RWPE2 (cell line): Measurements from ENCODE around the gene C20orf173.

Source experiments
- ATAC-seq: fragments of 200-7000 bp; cut with Tn5 transposase; 3 replicates; pipeline ENCODE4 v1.9.1; 2021; ENCODE audit warnings: low read depth
- DNase-seq: peaks from one replicate; pipeline ENCODE4 v3.0.0-alpha.2; 2020; ENCODE audit warnings: low spot score
- H3K27ac ChIP-seq: fragments of 450-650 bp; 2 replicates; pipeline ENCODE4 v1.5.1; 2017; ENCODE audit warnings: mild to moderate bottlenecking; ENCODE audit not compliant: poor library complexity, severe bottlenecking
- H3K27me3 ChIP-seq: fragments of 250-450 bp; sonication (Bioruptor Pico); 2 replicates; pipeline ENCODE4 v1.5.1; 2021; ENCODE audit warnings: mild to moderate bottlenecking, moderate library complexity; ENCODE audit not compliant: insufficient read depth, poor library complexity, severe bottlenecking
- H3K36me3 ChIP-seq: fragments of 250-450 bp; sonication (Bioruptor Pico); 2 replicates; pipeline ENCODE4 v1.5.1; 2020; ENCODE audit warnings: low read depth, mild to moderate bottlenecking, moderate library complexity
- H3K4me1 ChIP-seq: fragments of 250-450 bp; sonication (Bioruptor Pico); 2 replicates; pipeline ENCODE4 v1.5.1; 2021; ENCODE audit warnings: mild to moderate bottlenecking, moderate library complexity; ENCODE audit not compliant: insufficient read depth, poor library complexity, severe bottlenecking
- H3K4me3 ChIP-seq: fragments of 250-450 bp; sonication (Bioruptor Pico); 2 replicates; pipeline ENCODE4 v1.5.1; 2021; ENCODE audit warnings: mild to moderate bottlenecking, moderate library complexity; ENCODE audit not compliant: severe bottlenecking
- H3K9me3 ChIP-seq: fragments of 250-450 bp; sonication (Bioruptor Pico); 2 replicates; pipeline ENCODE4 v1.5.1; 2021; ENCODE audit warnings: mild to moderate bottlenecking, moderate library complexity; ENCODE audit not compliant: severe bottlenecking
- TF ChIP-seq, protein P1 (sequence below): fragments of 450-650 bp; IDR thresholded peaks from one replicate; pipeline ENCODE4 v1.5.1; 2017; ENCODE audit warnings: mild to moderate bottlenecking, moderate library complexity; ENCODE audit not compliant: poor library complexity, severe bottlenecking

The C20orf173 gene

DNA sequence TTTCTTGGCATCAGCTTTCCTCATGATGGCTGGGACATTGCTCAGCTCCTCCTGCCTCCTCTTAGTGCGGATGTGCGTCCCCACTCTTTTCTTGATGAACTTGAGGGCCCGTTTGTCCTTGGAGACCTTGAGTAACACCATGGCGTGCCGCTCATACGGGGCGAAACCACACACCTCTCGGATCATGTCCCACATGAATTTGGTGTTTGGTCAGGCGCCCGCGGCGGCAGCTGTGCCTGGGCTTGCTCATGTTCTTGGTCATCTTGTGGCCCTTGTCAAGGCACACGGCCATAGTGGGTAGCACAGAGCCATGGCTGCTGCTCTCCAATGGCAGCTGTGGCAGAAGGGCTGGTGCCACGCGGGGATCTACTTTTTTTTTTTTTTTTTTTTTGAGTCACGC, 15.0 kb upstream of the C20orf173 start:
- no peaks in the 10 kb centered on the region for H3K27me3 ChIP-seq
- ATAC-seq (no peak), DNase-seq (no peak)
- H3K4me1 ChIP-seq: peaks cover 5% of the 10 kb centered on the region
- TF ChIP-seq, protein P1, sequence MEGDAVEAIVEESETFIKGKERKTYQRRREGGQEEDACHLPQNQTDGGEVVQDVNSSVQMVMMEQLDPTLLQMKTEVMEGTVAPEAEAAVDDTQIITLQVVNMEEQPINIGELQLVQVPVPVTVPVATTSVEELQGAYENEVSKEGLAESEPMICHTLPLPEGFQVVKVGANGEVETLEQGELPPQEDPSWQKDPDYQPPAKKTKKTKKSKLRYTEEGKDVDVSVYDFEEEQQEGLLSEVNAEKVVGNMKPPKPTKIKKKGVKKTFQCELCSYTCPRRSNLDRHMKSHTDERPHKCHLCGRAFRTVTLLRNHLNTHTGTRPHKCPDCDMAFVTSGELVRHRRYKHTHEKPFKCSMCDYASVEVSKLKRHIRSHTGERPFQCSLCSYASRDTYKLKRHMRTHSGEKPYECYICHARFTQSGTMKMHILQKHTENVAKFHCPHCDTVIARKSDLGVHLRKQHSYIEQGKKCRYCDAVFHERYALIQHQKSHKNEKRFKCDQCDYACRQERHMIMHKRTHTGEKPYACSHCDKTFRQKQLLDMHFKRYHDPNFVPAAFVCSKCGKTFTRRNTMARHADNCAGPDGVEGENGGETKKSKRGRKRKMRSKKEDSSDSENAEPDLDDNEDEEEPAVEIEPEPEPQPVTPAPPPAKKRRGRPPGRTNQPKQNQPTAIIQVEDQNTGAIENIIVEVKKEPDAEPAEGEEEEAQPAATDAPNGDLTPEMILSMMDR: no peak
- peaks cover 65% of the 10 kb centered on the region for H3K36me3 ChIP-seq
- no peak overlapping the region for H3K4me3 ChIP-seq
- H3K27ac ChIP-seq: no peak overlapping the region
- no peaks in the 10 kb centered on the region for H3K9me3 ChIP-seq

DNA sequence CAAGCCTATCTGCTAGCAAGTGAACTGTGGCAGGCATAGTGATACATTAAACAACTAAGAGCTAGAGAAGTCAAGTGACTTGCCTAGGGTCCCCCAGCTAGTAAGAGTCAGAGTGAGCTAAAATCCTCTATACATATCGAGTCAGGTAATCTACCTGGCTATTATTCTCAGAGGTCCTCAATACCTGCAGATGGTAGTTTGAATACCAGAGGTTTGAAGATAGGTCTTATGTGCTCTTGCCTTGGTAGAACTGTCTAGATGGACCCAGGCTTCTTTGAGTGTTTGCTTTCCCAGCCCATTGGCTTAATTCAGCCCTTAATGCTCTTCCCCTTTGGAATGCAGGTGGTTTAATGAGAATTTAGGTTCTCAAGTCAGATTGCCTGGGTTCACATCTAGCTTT, 13.5 kb upstream of the C20orf173 start:
- Histone ChIP-seq H3K9me3 (no peaks in the 10 kb centered on the region), H3K27me3 (no peaks in the 10 kb centered on the region), H3K4me3 (no peak overlapping the region), H3K36me3 (peaks cover 50% of the 10 kb centered on the region), H3K4me1 (peaks cover 5% of the 10 kb centered on the region), H3K27ac (peak overlapping the region; percentile 52)
- TF ChIP-seq, protein P1: no peak
- ATAC-seq (no peak), DNase-seq (no peak)

DNA sequence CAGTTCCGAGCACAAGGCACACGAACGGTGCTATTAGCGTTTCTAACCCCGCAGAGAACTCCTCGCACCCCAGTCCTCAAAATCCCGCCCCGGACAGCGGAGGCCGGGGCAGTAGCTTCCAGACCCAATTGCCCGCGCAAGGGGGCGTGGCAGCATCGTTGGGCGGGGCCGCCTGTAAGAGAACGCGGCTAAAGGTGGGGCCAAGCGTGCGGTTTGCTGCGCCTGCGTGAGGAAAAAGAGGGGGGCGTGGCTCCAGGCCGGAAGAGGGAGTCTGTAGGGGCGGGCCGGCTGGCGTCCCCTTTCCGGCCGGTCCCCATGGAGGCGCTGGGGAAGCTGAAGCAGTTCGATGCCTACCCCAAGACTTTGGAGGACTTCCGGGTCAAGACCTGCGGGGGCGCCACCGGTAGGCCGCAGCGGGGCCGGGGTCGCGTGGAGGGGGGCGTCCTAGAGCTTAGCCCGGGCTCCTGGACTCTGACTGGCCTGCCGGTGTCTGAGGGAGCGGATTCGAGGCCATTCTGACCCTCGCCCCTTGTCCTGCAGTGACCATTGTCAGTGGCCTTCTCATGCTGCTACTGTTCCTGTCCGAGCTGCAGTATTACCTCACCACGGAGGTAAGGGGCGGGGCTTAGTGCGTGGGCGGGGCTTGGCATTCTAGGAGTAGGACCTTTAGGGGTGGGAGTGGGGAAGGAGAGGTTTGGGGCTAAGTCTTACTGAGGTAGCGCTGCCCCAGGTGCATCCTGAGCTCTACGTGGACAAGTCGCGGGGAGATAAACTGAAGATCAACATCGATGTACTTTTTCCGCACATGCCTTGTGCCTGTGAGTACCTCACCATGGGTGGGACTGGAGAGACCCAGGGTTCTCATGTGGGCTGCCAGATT, 12.6 kb upstream of the C20orf173 start, which contains the start of gene ERGIC3:
Gene ERGIC3 (plus strand): TSS at position 296 of the 880 bp plus-strand sequence. CDS start 20 bp downstream, at position 316.
- H3K27ac ChIP-seq: peak within 1 kb of the TSS; percentile 52

DNA sequence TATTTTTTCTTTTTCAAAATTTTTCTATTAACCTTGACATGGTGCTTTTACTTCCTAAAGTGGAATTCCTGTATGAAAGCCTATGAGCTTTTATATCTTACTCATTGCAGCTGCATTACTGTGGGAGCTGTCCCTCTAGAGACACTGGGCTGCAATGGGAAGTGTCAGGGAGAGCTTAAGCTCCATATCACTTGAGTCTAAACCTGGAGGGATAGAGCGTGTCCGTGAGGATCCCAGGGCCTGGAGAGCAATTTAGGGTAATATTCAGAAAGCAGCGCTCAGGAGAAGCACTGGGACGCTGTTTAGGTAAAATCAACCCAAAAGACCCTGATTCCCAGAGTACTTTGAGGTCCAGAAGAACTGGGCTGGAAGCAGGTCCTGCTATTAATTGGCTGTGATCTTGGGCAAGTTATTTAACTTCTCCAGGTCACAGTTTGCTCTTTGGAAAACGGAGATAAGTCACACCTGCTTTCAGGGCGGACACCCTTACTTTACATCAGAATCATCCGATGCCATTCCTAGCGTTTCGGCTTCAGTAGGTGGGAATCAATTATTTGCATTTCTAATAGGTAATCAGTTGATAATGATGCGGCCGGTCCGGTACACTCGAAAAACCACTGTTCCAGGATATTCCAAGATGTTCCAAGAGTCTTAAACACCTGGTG, 11.8 kb upstream of the C20orf173 start:
- no peak overlapping the region for H3K27ac ChIP-seq
- H3K4me1 ChIP-seq: peaks cover 5% of the 10 kb centered on the region
- no peak for DNase-seq
- ATAC-seq: no peak
- TF ChIP-seq, protein P1: no peak
- H3K4me3 ChIP-seq: peak overlapping the region; percentile 68
- H3K36me3 ChIP-seq: peaks cover 33% of the 10 kb centered on the region
- no peaks in the 10 kb centered on the region for H3K9me3 ChIP-seq
- H3K27me3 ChIP-seq: no peaks in the 10 kb centered on the region

More for the DNA sequence above, 12.6 kb upstream of the C20orf173 start, which contains the start of gene ERGIC3:
- Histone ChIP-seq H3K36me3 (peaks cover 41% of the 10 kb centered on the region), H3K27me3 (no peaks in the 10 kb centered on the region), H3K9me3 (no peaks in the 10 kb centered on the region), H3K4me1 (peaks cover 5% of the 10 kb centered on the region), H3K4me3 (peak within 1 kb of the TSS; percentile 68)
- peak; percentile 96 for ATAC-seq
- peak; percentile 100 for DNase-seq
- TF ChIP-seq, protein P1: no peak
